ENCODE measurements around the gene BCL11A. TPM values are rescaled to one million over a fixed set of nuclear protein-coding genes. Genes with fewer than 3 reads are reported as not detected.

BCL11A gene
- total and polyA plus RNA-seq, 10 donors: 41.1 to 121 (median 84.0) TPM

GRCh38 chr2:60484133-60484645 lies 69.3 kb downstream of the BCL11A start:
- Histone ChIP-seq H3K4me1 (peaks cover 11 to 100% (median 64%) of the 10 kb centered on the region in 6 donors), H3K27ac (peak overlapping the region in 7 of 8 donors; percentile 47 to 87 (median 74)), H3K27me3 (replicated peaks in 1 of 7) (no peaks in the 10 kb centered on the region), H3K36me3 (peaks cover 0 to 4% (median 0%) of the 10 kb centered on the region in 6 donors), H3K4me3 (peak overlapping the region in 2 of 8 donors; percentile 1 to 48), H3K9me3 (no peaks in the 10 kb centered on the region)
- intact Hi-C loops (cut with DNase I; ENCODE audit: low total_unique reads): no loop called here
- no peak for DNase-seq
- TF ChIP-seq CTCF (IDR thresholded peaks at IDR 0.05 in 8 of 11, conservative IDR thresholded peaks at IDR 0.05 in 3 of 11) (no peak), POLR2AphosphoS5 (IDR thresholded peaks at IDR 0.05) (peak in 1 of 3 donors; percentile 26)
- WGBS, 5 donors: 10 to 16% (median 12%) methylated on average over 7 of the region's 7 CpGs

- TF ChIP-seq POLR2A (IDR thresholded peaks at IDR 0.05) (no peak), POLR2AphosphoS5 (IDR thresholded peaks at IDR 0.05) (no peak), CTCF (IDR thresholded peaks at IDR 0.05 in 8 of 11, conservative IDR thresholded peaks at IDR 0.05 in 3 of 11) (no peak)
- DNase-seq: no peak
- 67 to 84% (median 73%) methylated on average over 3 of the region's 3 CpGs for WGBS, 5 donors
- no peak overlapping the region for H3K4me3 ChIP-seq
- peak overlapping the region in 6 of 8 donors; percentile 47 to 87 (median 78) for H3K27ac ChIP-seq
- H3K9me3 ChIP-seq: no peaks in the 10 kb centered on the region
- peaks cover 0 to 4% (median 0%) of the 10 kb centered on the region in 6 donors for H3K36me3 ChIP-seq
- intact Hi-C loops (cut with DNase I; ENCODE audit: low total_unique reads): no loop called here
- peaks cover 11 to 100% (median 61%) of the 10 kb centered on the region in 6 donors for H3K4me1 ChIP-seq
- H3K27me3 ChIP-seq (replicated peaks in 1 of 7): no peaks in the 10 kb centered on the region
Observed at GRCh38 chr2:60483401-60483800, 70.1 kb downstream of the BCL11A start.

GRCh38 chr2:60482222-60482621 lies 71.2 kb downstream of the BCL11A start:
- Histone ChIP-seq H3K9me3 (no peaks in the 10 kb centered on the region), H3K4me3 (peak overlapping the region in 1 of 8 donors; percentile 24), H3K27ac (peak overlapping the region in 5 of 8 donors; percentile 7 to 87 (median 83)), H3K27me3 (replicated peaks in 1 of 7) (no peaks in the 10 kb centered on the region), H3K4me1 (peaks cover 11 to 98% (median 58%) of the 10 kb centered on the region in 6 donors), H3K36me3 (peaks cover 0 to 4% (median 0%) of the 10 kb centered on the region in 6 donors)
- intact Hi-C loops (cut with DNase I; ENCODE audit: low total_unique reads): no loop called here
- DNase-seq: no peak
- WGBS, 5 donors: 23 to 41% (median 31%) methylated on average over 6 of the region's 6 CpGs
- TF ChIP-seq POLR2AphosphoS5 (IDR thresholded peaks at IDR 0.05) (no peak), POLR2A (IDR thresholded peaks at IDR 0.05) (no peak), CTCF (IDR thresholded peaks at IDR 0.05 in 8 of 11, conservative IDR thresholded peaks at IDR 0.05 in 3 of 11) (no peak)

GRCh38 chr2:60481257-60481656 lies 72.2 kb downstream of the BCL11A start:
- intact Hi-C loops (cut with DNase I; ENCODE audit: low total_unique reads): no loop called here
- peak overlapping the region in 6 of 8 donors; percentile 7 to 87 (median 74) for H3K27ac ChIP-seq
- H3K4me3 ChIP-seq: no peak overlapping the region
- no peaks in the 10 kb centered on the region for H3K36me3 ChIP-seq
- H3K9me3 ChIP-seq: no peaks in the 10 kb centered on the region
- 83 to 88% (median 84%) methylated on average over 6 of the region's 6 CpGs for WGBS, 5 donors
- peaks cover 11 to 98% (median 57%) of the 10 kb centered on the region in 6 donors for H3K4me1 ChIP-seq
- TF ChIP-seq POLR2AphosphoS5 (IDR thresholded peaks at IDR 0.05): no peak
- TF ChIP-seq CTCF (IDR thresholded peaks at IDR 0.05 in 8 of 11, conservative IDR thresholded peaks at IDR 0.05 in 3 of 11): no peak
- TF ChIP-seq POLR2A (IDR thresholded peaks at IDR 0.05): no peak
- no peaks in the 10 kb centered on the region for H3K27me3 ChIP-seq (replicated peaks in 1 of 7)
- DNase-seq: no peak
